Trophoblast cell (in vitro differentiated cells and primary cell): ENCODE results near the gene KRT222. TPM values are rescaled to one million over a fixed set of nuclear protein-coding genes. Genes with fewer than 3 reads are reported as not detected.
A peak's percentile ranks its signal among the peaks of the same experiment; 100 is the strongest.

Experiments used
- DNase-seq, 2 donors: peaks; one replicate each; pipeline ENCODE4 v3.0.0-alpha.2; 2016
- H2AFZ ChIP-seq: 2 replicates; pipeline ENCODE4 v1.6.1; 2013; ENCODE audit warnings: low read length, moderate library complexity, mild to moderate bottlenecking; ENCODE audit not compliant: insufficient read depth, poor library complexity
- H2AK5ac ChIP-seq: 2 replicates; pipeline ENCODE4 v1.6.1; 2013; ENCODE audit warnings: mild to moderate bottlenecking, low read length
- H2BK120ac ChIP-seq: 2 replicates; pipeline ENCODE4 v1.6.1; 2013; ENCODE audit warnings: low read length, mild to moderate bottlenecking, moderate library complexity; ENCODE audit not compliant: insufficient read depth, poor library complexity
- H2BK12ac ChIP-seq: 2 replicates; pipeline ENCODE4 v1.6.1; 2013; ENCODE audit warnings: mild to moderate bottlenecking, low read length, moderate library complexity
- H2BK5ac ChIP-seq: 2 replicates; pipeline ENCODE4 v1.6.1; 2013; ENCODE audit warnings: low read length, low read depth, moderate library complexity, mild to moderate bottlenecking; ENCODE audit not compliant: poor library complexity
- H3K14ac ChIP-seq: 2 replicates; pipeline ENCODE4 v1.6.1; 2013; ENCODE audit warnings: mild to moderate bottlenecking, low read length
- H3K18ac ChIP-seq: 2 replicates; pipeline ENCODE4 v1.6.1; 2013; ENCODE audit warnings: mild to moderate bottlenecking, low read length
- H3K23ac ChIP-seq: 2 replicates; pipeline ENCODE4 v1.6.1; 2013; ENCODE audit warnings: low read length
- H3K27ac ChIP-seq: 2 replicates; pipeline ENCODE4 v1.5.1; 2013; ENCODE audit warnings: low read depth, mild to moderate bottlenecking, inconsistent platforms, low read length, moderate library complexity
- H3K27me3 ChIP-seq: 2 replicates; pipeline ENCODE4 v1.6.1; 2013; ENCODE audit warnings: inconsistent platforms, mild to moderate bottlenecking, low read length, moderate library complexity; ENCODE audit not compliant: insufficient read depth
- H3K36me3 ChIP-seq, 2 experiments: 1 replicate in 1 of 2; 2 replicates in 1 of 2; pipeline ENCODE4 v1.6.1; 2013; ENCODE audit warnings: low read length in 2 of 2, mild to moderate bottlenecking in 2 of 2, moderate library complexity in 1 of 2; ENCODE audit not compliant: insufficient read depth in 2 of 2, control insufficient read depth in 1 of 2
- H3K4ac ChIP-seq: 2 replicates; pipeline ENCODE4 v1.6.1; 2013; ENCODE audit warnings: low read depth, mild to moderate bottlenecking, low read length, moderate library complexity
- H3K4me1 ChIP-seq, 2 experiments: 1 replicate in 1 of 2; 2 replicates in 1 of 2; pipeline ENCODE4 v1.6.1; 2013; ENCODE audit warnings: low read length in 2 of 2, mild to moderate bottlenecking in 2 of 2, moderate library complexity in 1 of 2; ENCODE audit not compliant: insufficient read depth in 2 of 2, control insufficient read depth in 1 of 2
- H3K4me2 ChIP-seq: 2 replicates; pipeline ENCODE4 v1.6.1; 2013; ENCODE audit warnings: inconsistent platforms, mild to moderate bottlenecking, low read length, moderate library complexity
- H3K4me3 ChIP-seq: 2 replicates; pipeline ENCODE4 v1.5.1; 2013; ENCODE audit warnings: mild to moderate bottlenecking, low read depth, low read length, inconsistent platforms
- H3K79me1 ChIP-seq: one replicate; pipeline ENCODE4 v1.6.1; 2013; ENCODE audit warnings: low read length
- H3K79me2 ChIP-seq: 2 replicates; pipeline ENCODE4 v1.6.1; 2013; ENCODE audit warnings: low read length, mild to moderate bottlenecking; ENCODE audit not compliant: control insufficient read depth, insufficient read depth, poor library complexity
- H3K9ac ChIP-seq: 2 replicates; pipeline ENCODE4 v1.6.1; 2013; ENCODE audit warnings: mild to moderate bottlenecking, low read length
- H3K9me3 ChIP-seq: 2 replicates; pipeline ENCODE4 v1.6.1; 2013; ENCODE audit warnings: low read depth, mild to moderate bottlenecking, control low read depth, inconsistent platforms, low read length; ENCODE audit not compliant: insufficient read depth
- H4K12ac ChIP-seq: 2 replicates; pipeline ENCODE4 v1.6.1; 2013; ENCODE audit warnings: low read depth, mild to moderate bottlenecking, low read length, moderate library complexity
- H4K8ac ChIP-seq: 2 replicates; pipeline ENCODE4 v1.6.1; 2013; ENCODE audit warnings: low read depth, mild to moderate bottlenecking, low read length, moderate library complexity
- H4K91ac ChIP-seq: one replicate; pipeline ENCODE4 v1.6.1; 2013; ENCODE audit warnings: low read depth, mild to moderate bottlenecking, low read length, moderate library complexity
- WGBS: extraction: QIAGEN DNeasy Blood & Tissue Kit; methylation state at CpG from one replicate; pipeline ENCODE4 v1.1.7; 2013; ENCODE audit warnings: missing lambda C conversion rate; ENCODE audit not compliant: insufficient read length, insufficient coverage; ENCODE audit errors: extremely low coverage; 5-methylcytosine and 5-hydroxymethylcytosine counted together
- polyA plus RNA-seq: library from polyadenylated mRNA; stranded (reverse); fragments of 200-250 nt; gene quantifications from 2 replicates; pipeline ENCODE4 v1.2.3, GENCODE V29; 2013

KRT222 gene
- 0.08 and 0.10 TPM in 2 replicates for polyA plus RNA-seq

DNA sequence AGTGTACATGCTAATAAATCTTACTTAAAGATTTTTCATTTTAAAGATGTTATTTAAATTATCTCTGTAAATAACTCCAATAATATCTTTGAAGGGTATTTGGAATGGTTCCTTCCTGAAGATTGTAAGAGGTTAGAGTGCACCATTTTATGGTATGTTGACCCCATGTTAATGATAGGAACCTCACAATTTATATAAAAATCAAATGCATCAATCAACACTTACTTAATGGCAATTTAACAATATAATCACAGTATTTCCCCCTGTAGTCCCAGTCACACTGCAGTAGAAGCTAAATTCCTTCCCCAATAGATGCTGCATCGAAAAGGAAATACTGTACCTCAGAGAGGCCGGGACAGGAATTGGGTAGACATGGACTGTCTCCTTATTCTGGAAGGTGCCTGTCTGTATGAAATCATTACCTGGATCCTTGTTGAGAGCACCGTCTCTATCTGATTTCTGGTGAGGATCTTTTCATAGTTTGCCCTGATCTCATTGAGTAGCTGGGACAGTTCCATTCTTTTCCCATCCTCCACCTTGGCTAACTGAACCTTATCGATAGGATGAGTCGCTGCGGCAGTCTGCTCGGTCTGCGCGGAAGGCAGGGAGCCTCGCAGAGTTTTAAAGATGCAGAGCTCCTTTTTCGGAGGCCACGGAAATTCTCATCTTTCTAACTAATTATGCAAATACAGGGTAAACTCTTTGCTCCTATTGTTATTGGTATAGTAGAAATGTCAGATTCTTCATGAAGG is at the start of gene KRT222:
Gene KRT222 (minus strand): TSS at position 596 of the 752 bp plus-strand sequence. CDS start 78 bp downstream, at position 518.
- Histone ChIP-seq H3K36me3 (no peaks in the 10 kb centered on the region), H3K27ac (no peak within 1 kb of the TSS), H3K18ac (no peak within 1 kb of the TSS), H4K91ac (no peak within 1 kb of the TSS), H3K9me3 (no peaks in the 10 kb centered on the region), H3K4ac (no peak within 1 kb of the TSS), H3K79me2 (no peaks in the 10 kb centered on the region), H2AK5ac (no peak within 1 kb of the TSS), H2BK120ac (no peak within 1 kb of the TSS), H2AFZ (no peak within 1 kb of the TSS), H3K4me2 (peak within 1 kb of the TSS; percentile 62), H2BK5ac (no peak within 1 kb of the TSS), H4K8ac (no peak within 1 kb of the TSS), H3K27me3 (no peaks in the 10 kb centered on the region), H3K9ac (no peak within 1 kb of the TSS), H2BK12ac (no peak within 1 kb of the TSS), H4K12ac (no peak within 1 kb of the TSS), H3K4me1 (no peaks in the 10 kb centered on the region), H3K23ac (no peak within 1 kb of the TSS), H3K14ac (no peak within 1 kb of the TSS), H3K4me3 (no peak within 1 kb of the TSS), H3K79me1 (no peaks in the 10 kb centered on the region)
- no CpG with 5 or more reads among the region's 12 CpGs for WGBS
- no peak for DNase-seq

- no peak overlapping the region for H3K14ac ChIP-seq
- peaks cover 0 to 3% of the 10 kb centered on the region in 2 experiments for H3K4me1 ChIP-seq
- peak overlapping the region; percentile 61 for H3K9ac ChIP-seq
- H2AK5ac ChIP-seq = no peak overlapping the region
- no peak overlapping the region for H2AFZ ChIP-seq
- DNase-seq = no peak
- H3K79me1 ChIP-seq = no peaks in the 10 kb centered on the region
- no peaks in the 10 kb centered on the region for H3K27me3 ChIP-seq
- H2BK120ac ChIP-seq = no peak overlapping the region
- no peaks in the 10 kb centered on the region for H3K36me3 ChIP-seq
- H4K12ac ChIP-seq = no peak overlapping the region
- no peak overlapping the region for H3K4me3 ChIP-seq
- no peak overlapping the region for H3K4me2 ChIP-seq
- no peak overlapping the region for H3K4ac ChIP-seq
- no peaks in the 10 kb centered on the region for H3K79me2 ChIP-seq
- no peak overlapping the region for H3K27ac ChIP-seq
- no peak overlapping the region for H3K23ac ChIP-seq
- H3K18ac ChIP-seq = no peak overlapping the region
- no CpG with 5 or more reads among the region's 6 CpGs for WGBS
- no peak overlapping the region for H2BK12ac ChIP-seq
- no peaks in the 10 kb centered on the region for H3K9me3 ChIP-seq
- no peak overlapping the region for H4K8ac ChIP-seq
- no peak overlapping the region for H2BK5ac ChIP-seq
- no peak overlapping the region for H4K91ac ChIP-seq
These were observed 49.5 kb upstream of the KRT222 start for GRCh38 chr17:40714473-40714872.

- H3K18ac ChIP-seq = no peak overlapping the region
- H3K9me3 ChIP-seq = no peaks in the 10 kb centered on the region
- no peak overlapping the region for H4K12ac ChIP-seq
- H2BK120ac ChIP-seq = no peak overlapping the region
- H3K4me2 ChIP-seq = no peak overlapping the region
- H4K91ac ChIP-seq = no peak overlapping the region
- no peaks in the 10 kb centered on the region for H3K79me2 ChIP-seq
- H2BK12ac ChIP-seq = no peak overlapping the region
- WGBS = no CpG with 5 or more reads among the region's 7 CpGs
- H3K4me3 ChIP-seq = no peak overlapping the region
- no peaks in the 10 kb centered on the region for H3K79me1 ChIP-seq
- H3K4me1 ChIP-seq = peaks cover 5 to 7% of the 10 kb centered on the region in 2 experiments
- H3K36me3 ChIP-seq = no peaks in the 10 kb centered on the region
- H3K23ac ChIP-seq = no peak overlapping the region
- H3K27ac ChIP-seq = no peak overlapping the region
- no peak overlapping the region for H2AFZ ChIP-seq
- H3K9ac ChIP-seq = no peak overlapping the region
- DNase-seq = no peak
- H3K14ac ChIP-seq = no peak overlapping the region
- H4K8ac ChIP-seq = no peak overlapping the region
- H2BK5ac ChIP-seq = no peak overlapping the region
- no peak overlapping the region for H2AK5ac ChIP-seq
- no peaks in the 10 kb centered on the region for H3K27me3 ChIP-seq
- H3K4ac ChIP-seq = no peak overlapping the region
These were observed 42.8 kb upstream of the KRT222 start for GRCh38 chr17:40707745-40708144.

DNA sequence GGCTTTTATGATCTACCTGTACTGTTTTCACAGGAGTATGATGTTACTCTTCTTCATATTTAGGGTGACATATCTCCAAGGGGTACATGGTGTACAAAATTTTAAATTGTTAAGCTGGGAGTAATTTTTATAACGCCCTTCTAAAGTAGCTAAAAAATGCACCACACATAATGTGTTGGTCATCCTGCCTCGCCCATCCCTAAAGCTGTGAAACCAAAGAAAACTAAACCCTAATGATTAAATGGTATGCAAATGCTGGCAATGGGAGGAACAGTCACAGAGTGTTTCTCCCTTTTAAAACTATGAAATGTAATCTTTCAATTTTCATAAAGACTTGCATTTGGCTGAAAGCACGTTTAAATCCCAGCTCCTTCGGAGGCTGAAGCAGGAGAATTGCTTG is 40.6 kb upstream of the KRT222 start:
- H3K27ac ChIP-seq = no peak overlapping the region
- WGBS = no CpG with 5 or more reads among the region's 4 CpGs

More for the DNA sequence above, 40.6 kb upstream of the KRT222 start:
- Histone ChIP-seq H2AK5ac (no peak overlapping the region), H3K4me1 (peaks cover 9 to 11% of the 10 kb centered on the region in 2 experiments), H3K27me3 (no peaks in the 10 kb centered on the region), H2BK12ac (no peak overlapping the region), H2BK5ac (no peak overlapping the region), H4K91ac (no peak overlapping the region), H3K18ac (no peak overlapping the region), H3K9me3 (no peaks in the 10 kb centered on the region), H3K4me3 (no peak overlapping the region), H4K8ac (no peak overlapping the region), H2AFZ (no peak overlapping the region), H3K4ac (no peak overlapping the region), H3K9ac (no peak overlapping the region), H4K12ac (no peak overlapping the region), H3K79me1 (no peaks in the 10 kb centered on the region), H3K14ac (no peak overlapping the region), H3K23ac (no peak overlapping the region), H2BK120ac (no peak overlapping the region), H3K36me3 (no peaks in the 10 kb centered on the region), H3K4me2 (no peak overlapping the region), H3K79me2 (no peaks in the 10 kb centered on the region)
- DNase-seq = peak in 1 of 2 donors; percentile 8
